C4-2B (cell line): ENCODE data around the gene SMG6.

Source experiments
- ZFX ChIP-seq: fragments of 450-650 bp; IDR thresholded peaks from 2 replicates; pipeline ENCODE4 v1.6.1; 2017
- TF ChIP-seq, protein P1 (sequence below): fragments of 450-650 bp; conservative IDR thresholded peaks from 2 replicates; pipeline ENCODE4 v1.5.1; 2017; ENCODE audit warnings: mild to moderate bottlenecking

- TF ChIP-seq, protein P1, sequence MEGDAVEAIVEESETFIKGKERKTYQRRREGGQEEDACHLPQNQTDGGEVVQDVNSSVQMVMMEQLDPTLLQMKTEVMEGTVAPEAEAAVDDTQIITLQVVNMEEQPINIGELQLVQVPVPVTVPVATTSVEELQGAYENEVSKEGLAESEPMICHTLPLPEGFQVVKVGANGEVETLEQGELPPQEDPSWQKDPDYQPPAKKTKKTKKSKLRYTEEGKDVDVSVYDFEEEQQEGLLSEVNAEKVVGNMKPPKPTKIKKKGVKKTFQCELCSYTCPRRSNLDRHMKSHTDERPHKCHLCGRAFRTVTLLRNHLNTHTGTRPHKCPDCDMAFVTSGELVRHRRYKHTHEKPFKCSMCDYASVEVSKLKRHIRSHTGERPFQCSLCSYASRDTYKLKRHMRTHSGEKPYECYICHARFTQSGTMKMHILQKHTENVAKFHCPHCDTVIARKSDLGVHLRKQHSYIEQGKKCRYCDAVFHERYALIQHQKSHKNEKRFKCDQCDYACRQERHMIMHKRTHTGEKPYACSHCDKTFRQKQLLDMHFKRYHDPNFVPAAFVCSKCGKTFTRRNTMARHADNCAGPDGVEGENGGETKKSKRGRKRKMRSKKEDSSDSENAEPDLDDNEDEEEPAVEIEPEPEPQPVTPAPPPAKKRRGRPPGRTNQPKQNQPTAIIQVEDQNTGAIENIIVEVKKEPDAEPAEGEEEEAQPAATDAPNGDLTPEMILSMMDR: no peak
- TF ChIP-seq ZFX: no peak
Measured at GRCh38 chr17:2074919-2075318, 228.7 kb downstream of the SMG6 start.
